CD14-positive monocyte (primary cell): ENCODE results near the gene FPGT. TPM values are rescaled to one million over a fixed set of nuclear protein-coding genes. Genes with fewer than 3 reads are reported as not detected.

ENCODE experiments used
- DNase-seq, 3 donors: peaks; one replicate each; pipeline ENCODE4 v3.0.0-alpha.2; 2011 to 2022
- H2AFZ ChIP-seq: 2 replicates; pipeline ENCODE4 v1.6.0; 2012; ENCODE audit warnings: mild to moderate bottlenecking, low read depth, low read length, inconsistent platforms; ENCODE audit not compliant: insufficient read depth, poor library complexity, severe bottlenecking
- H3K27ac ChIP-seq, 2 donors: 1 replicate in 1 of 2; 2 replicates in 1 of 2; pipeline ENCODE4 v1.5.1; 2012 to 2013; ENCODE audit warnings: low read length in 2 of 2, control low read depth in 1 of 2, inconsistent platforms in 1 of 2, low read depth in 1 of 2, mild to moderate bottlenecking in 1 of 2
- H3K27me3 ChIP-seq, 2 donors: one replicate each; pipeline versions ENCODE4 v1.6.0 to v1.6.1; 2011 to 2013; ENCODE audit warnings: low read length in 2 of 2; ENCODE audit not compliant: control insufficient read depth in 2 of 2, insufficient read depth in 2 of 2
- H3K36me3 ChIP-seq, 2 donors: replicated peaks in 1 of 2; 1 replicate in 1 of 2; 2 replicates in 1 of 2; pipeline versions ENCODE4 v1.5.1 to v1.6.1; 2012 to 2013; ENCODE audit warnings: low read length in 2 of 2, control low read depth in 1 of 2, inconsistent platforms in 1 of 2, mild to moderate bottlenecking in 1 of 2; ENCODE audit not compliant: insufficient read depth in 2 of 2, control insufficient read depth in 1 of 2
- H3K4me1 ChIP-seq, 2 donors: 1 replicate in 1 of 2; 2 replicates in 1 of 2; pipeline versions ENCODE4 v1.5.1 to v1.6.1; 2012 to 2013; ENCODE audit warnings: low read length in 2 of 2, control low read depth in 1 of 2, inconsistent platforms in 1 of 2, mild to moderate bottlenecking in 1 of 2, moderate library complexity in 1 of 2; ENCODE audit not compliant: insufficient read depth in 2 of 2, control insufficient read depth in 1 of 2
- H3K4me2 ChIP-seq: replicated peaks from 2 replicates; pipeline ENCODE3; 2012; ENCODE audit warnings: low read length, moderate library complexity, mild to moderate bottlenecking; ENCODE audit not compliant: poor library complexity, severe bottlenecking; ENCODE audit errors: extremely low read depth
- H3K4me3 ChIP-seq, 3 experiments: fragments of 200-600 bp in 1 of 3; sonication (generic) in 1 of 3; replicated peaks in 1 of 3; 1 replicate in 2 of 3; 2 replicates in 1 of 3; pipeline ENCODE4 v1.5.1; 2011 to 2013; ENCODE audit warnings: low read length in 3 of 3, mild to moderate bottlenecking in 3 of 3, control low read depth in 2 of 3, low read depth in 2 of 3, inconsistent platforms in 1 of 3, moderate library complexity in 1 of 3
- H3K79me2 ChIP-seq: 2 replicates; pipeline ENCODE4 v1.6.0; 2012; ENCODE audit warnings: mild to moderate bottlenecking, control low read depth, inconsistent platforms, low read length, moderate library complexity; ENCODE audit not compliant: insufficient read depth
- H3K9ac ChIP-seq: 2 replicates; pipeline ENCODE4 v1.6.0; 2017; ENCODE audit warnings: low read length, mild to moderate bottlenecking; ENCODE audit not compliant: insufficient read depth, poor library complexity, severe bottlenecking
- H3K9me3 ChIP-seq, 2 donors: replicated peaks in 1 of 2; 1 replicate in 1 of 2; 2 replicates in 1 of 2; pipeline versions ENCODE4 v1.5.1 to v1.6.1; 2012 to 2013; ENCODE audit warnings: low read length in 2 of 2, control low read depth in 1 of 2; ENCODE audit not compliant: control insufficient read depth in 1 of 2, insufficient read depth in 1 of 2
- H4K20me1 ChIP-seq: 2 replicates; pipeline ENCODE4 v1.6.0; 2012; ENCODE audit warnings: mild to moderate bottlenecking, low read length, control low read depth, moderate library complexity; ENCODE audit not compliant: insufficient read depth
- H3K27ac Mint-ChIP-seq, 7 donors: one replicate each; pipeline ENCODE4 v1.8.0; 2020; ENCODE audit warnings: mild to moderate bottlenecking in 7 of 7, mixed read lengths in 7 of 7, moderate library complexity in 6 of 7, inconsistent platforms in 2 of 7
- H3K27me3 Mint-ChIP-seq, 3 donors: one replicate each; pipeline ENCODE4 v1.8.0; 2021 to 2022; ENCODE audit warnings: low read depth in 3 of 3, mild to moderate bottlenecking in 3 of 3, mixed read lengths in 3 of 3, moderate library complexity in 3 of 3, inconsistent platforms in 1 of 3
- H3K36me3 Mint-ChIP-seq, 2 donors: one replicate each; pipeline ENCODE4 v1.8.0; 2020; ENCODE audit warnings: mixed read lengths in 2 of 2, inconsistent platforms in 1 of 2, mild to moderate bottlenecking in 1 of 2
- H3K4me1 Mint-ChIP-seq: one replicate; pipeline ENCODE4 v1.8.0; 2020; ENCODE audit warnings: mild to moderate bottlenecking, mixed read lengths
- H3K4me3 Mint-ChIP-seq, 2 donors: one replicate each; pipeline ENCODE4 v1.8.0; 2020; ENCODE audit warnings: mild to moderate bottlenecking in 2 of 2, mixed read lengths in 2 of 2, moderate library complexity in 1 of 2
- H3K9me3 Mint-ChIP-seq, 7 donors: one replicate each; pipeline ENCODE4 v1.8.0; 2020 to 2022; ENCODE audit warnings: mixed read lengths in 7 of 7, mild to moderate bottlenecking in 6 of 7, moderate library complexity in 6 of 7, inconsistent platforms in 2 of 7
- WGBS: methylation state at CpG from one replicate; pipeline ENCODE4 v1.1.5; 2013; ENCODE audit warnings: missing lambda C conversion rate; ENCODE audit not compliant: insufficient coverage; 5-methylcytosine and 5-hydroxymethylcytosine counted together
- intact Hi-C, 2 donors: fragments of 100-400 bp; cut with micrococcal nuclease; formaldehyde crosslinking; loops; one replicate each; pipeline versions ENCODE4 v1.15.0 to v1.15.1; 2023
- polyA plus RNA-seq, 3 donors: library from polyadenylated mRNA; depleted of rRNA in 1 of 3; unstranded in 2 of 3; stranded (reverse) in 1 of 3; fragments of 300-500 nt in 2 of 3; fragments of >200 nt in 1 of 3; fragmentation: Illumina TruSeq in 2 of 3; gene quantifications; 1 replicate in 2 of 3; 2 replicates in 1 of 3; pipeline ENCODE4 v1.2.3, GENCODE V29; 2012 to 2021
- TF ChIP-seq, protein P1 (sequence below): fragments of 200-600 bp; IDR thresholded peaks from one replicate; pipeline ENCODE4 v1.8.0; 2022; ENCODE audit warnings: antibody characterized with exemption, mild to moderate bottlenecking

The FPGT gene
- polyA plus RNA-seq, 3 donors: 5.9 to 24.8 (median 23.8) TPM

DNA sequence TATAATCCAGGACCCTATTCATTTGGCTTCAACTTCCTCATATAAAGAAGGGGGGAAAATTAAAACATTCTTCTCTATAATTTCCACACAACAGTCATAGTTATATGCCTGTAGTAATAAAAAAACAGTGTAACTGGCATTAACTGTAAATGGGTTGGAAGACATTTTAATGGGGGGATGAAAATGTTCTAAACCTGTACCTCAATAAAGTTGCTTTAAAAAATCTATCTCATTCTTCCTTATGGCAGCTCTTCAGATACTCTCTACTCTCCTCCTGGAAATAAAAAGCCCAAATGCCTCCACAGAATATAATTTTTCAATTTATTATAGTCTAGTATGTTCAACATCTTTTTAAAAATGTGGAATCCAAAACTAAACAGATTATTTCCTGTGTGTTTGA lies 2.7 kb upstream of the FPGT start:
- Mint-ChIP-seq H3K27ac (no peak overlapping the region), H3K36me3 (peaks cover 2 to 3% of the 10 kb centered on the region in 2 donors)
- H3K27me3 ChIP-seq: no peaks in the 10 kb centered on the region

DNA sequence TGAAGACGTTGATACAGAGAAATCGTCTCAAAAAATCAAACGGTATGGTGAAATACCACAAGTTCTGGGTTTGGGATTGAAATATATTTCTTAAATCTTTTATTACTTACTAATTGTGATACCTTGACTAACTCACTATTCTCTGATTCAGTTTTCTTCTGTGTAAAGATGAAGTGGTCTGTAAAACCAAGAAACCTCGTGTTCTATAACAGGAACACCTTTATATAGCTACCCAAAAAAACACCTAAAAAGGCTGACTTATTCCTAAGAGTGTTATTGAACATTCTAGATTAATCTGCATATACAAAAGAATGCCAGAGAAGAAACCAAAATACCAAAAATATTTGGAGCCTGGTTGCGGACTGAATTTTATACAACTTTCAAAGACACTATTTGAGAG lies 787 bp upstream of the FPGT start:
- Histone ChIP-seq H3K27me3 (no peaks in the 10 kb centered on the region), H4K20me1 (no peaks in the 10 kb centered on the region), H3K79me2 (peaks cover 9% of the 10 kb centered on the region), H3K9ac (peak overlapping the region; percentile 78), H3K27ac (peak overlapping the region in 1 of 2 donors; percentile 93), H3K9me3 (no peaks in the 10 kb centered on the region), H3K36me3 (peaks cover 15 to 17% of the 10 kb centered on the region in 2 donors), H2AFZ (peak overlapping the region; percentile 94), H3K4me2 (peak overlapping the region; percentile 79), H3K4me3 (peak overlapping the region; percentile 75 to 89 (median 88)), H3K4me1 (peaks cover 14 to 24% of the 10 kb centered on the region in 2 donors)
- H3K27me3 Mint-ChIP-seq: peaks cover 0 to 4% (median 0%) of the 10 kb centered on the region in 3 donors
- DNase-seq: no peak
- peaks cover 17 to 21% of the 10 kb centered on the region in 2 donors for H3K36me3 Mint-ChIP-seq
- H3K4me3 Mint-ChIP-seq: peak overlapping the region; percentile 93 to 96
- TF ChIP-seq, protein P1, sequence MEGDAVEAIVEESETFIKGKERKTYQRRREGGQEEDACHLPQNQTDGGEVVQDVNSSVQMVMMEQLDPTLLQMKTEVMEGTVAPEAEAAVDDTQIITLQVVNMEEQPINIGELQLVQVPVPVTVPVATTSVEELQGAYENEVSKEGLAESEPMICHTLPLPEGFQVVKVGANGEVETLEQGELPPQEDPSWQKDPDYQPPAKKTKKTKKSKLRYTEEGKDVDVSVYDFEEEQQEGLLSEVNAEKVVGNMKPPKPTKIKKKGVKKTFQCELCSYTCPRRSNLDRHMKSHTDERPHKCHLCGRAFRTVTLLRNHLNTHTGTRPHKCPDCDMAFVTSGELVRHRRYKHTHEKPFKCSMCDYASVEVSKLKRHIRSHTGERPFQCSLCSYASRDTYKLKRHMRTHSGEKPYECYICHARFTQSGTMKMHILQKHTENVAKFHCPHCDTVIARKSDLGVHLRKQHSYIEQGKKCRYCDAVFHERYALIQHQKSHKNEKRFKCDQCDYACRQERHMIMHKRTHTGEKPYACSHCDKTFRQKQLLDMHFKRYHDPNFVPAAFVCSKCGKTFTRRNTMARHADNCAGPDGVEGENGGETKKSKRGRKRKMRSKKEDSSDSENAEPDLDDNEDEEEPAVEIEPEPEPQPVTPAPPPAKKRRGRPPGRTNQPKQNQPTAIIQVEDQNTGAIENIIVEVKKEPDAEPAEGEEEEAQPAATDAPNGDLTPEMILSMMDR: no peak
- peaks cover 0 to 2% (median 0%) of the 10 kb centered on the region in 7 donors for H3K9me3 Mint-ChIP-seq
- WGBS: no CpG with 5 or more reads among the region's 5 CpGs
- intact Hi-C loops: no loop called here
- peak overlapping the region; percentile 93 to 99 (median 98) for H3K27ac Mint-ChIP-seq
- peaks cover 19% of the 10 kb centered on the region for H3K4me1 Mint-ChIP-seq

More for the DNA sequence above, 2.7 kb upstream of the FPGT start:
- no peaks in the 10 kb centered on the region for H4K20me1 ChIP-seq
- H3K27me3 Mint-ChIP-seq: peaks cover 0 to 4% (median 0%) of the 10 kb centered on the region in 3 donors
- H2AFZ ChIP-seq: no peak overlapping the region
- no peak overlapping the region for H3K4me2 ChIP-seq
- H3K9me3 Mint-ChIP-seq: peaks cover 0 to 2% (median 0%) of the 10 kb centered on the region in 7 donors
- peaks cover 19% of the 10 kb centered on the region for H3K4me1 Mint-ChIP-seq
- intact Hi-C loops: no loop called here
- no peak for DNase-seq
- no peak overlapping the region for H3K9ac ChIP-seq
- H3K79me2 ChIP-seq: peaks cover 9% of the 10 kb centered on the region
- no peaks in the 10 kb centered on the region for H3K36me3 ChIP-seq
- H3K4me3 ChIP-seq: no peak overlapping the region
- peaks cover 14 to 24% of the 10 kb centered on the region in 2 donors for H3K4me1 ChIP-seq
- no peak overlapping the region for H3K27ac ChIP-seq
- H3K9me3 ChIP-seq: no peaks in the 10 kb centered on the region
- H3K4me3 Mint-ChIP-seq: no peak overlapping the region
- TF ChIP-seq, protein P1: no peak
